Astrocyte (in vitro differentiated cells and primary cell): Measurements from ENCODE around the gene COL9A2. TPM values are rescaled to one million over a fixed set of nuclear protein-coding genes. Genes with fewer than 3 reads are reported as not detected.

Source experiments
- DNase-seq: peaks from one replicate; pipeline ENCODE4 v3.0.0-alpha.2; 2010; ENCODE audit warnings: low read depth
- FAIRE-seq: peaks from 2 replicates; lab custom pipeline; 2011; peaks lifted over from hg19 to GRCh38; lab: Jason Lieb, UNC
- H2AFZ ChIP-seq: 2 replicates; pipeline ENCODE4 v1.6.0; 2012; ENCODE audit warnings: low read depth, low read length, inconsistent platforms
- H3K27ac ChIP-seq: 2 replicates; pipeline ENCODE4 v1.5.1; 2011; ENCODE audit warnings: low read depth, low read length, inconsistent platforms
- H3K27me3 ChIP-seq: 2 replicates; pipeline ENCODE4 v1.6.0; 2011; ENCODE audit warnings: low read length, inconsistent platforms; ENCODE audit not compliant: insufficient read depth
- H3K36me3 ChIP-seq: 2 replicates; pipeline ENCODE4 v1.5.1; 2011; ENCODE audit warnings: low read length, inconsistent platforms; ENCODE audit not compliant: insufficient read depth
- H3K4me1 ChIP-seq: 2 replicates; pipeline ENCODE4 v1.5.1; 2011; ENCODE audit warnings: low read length, inconsistent platforms; ENCODE audit not compliant: insufficient read depth
- H3K4me2 ChIP-seq: 2 replicates; pipeline ENCODE4 v1.6.0; 2012; ENCODE audit warnings: low read length, inconsistent platforms
- H3K4me3 ChIP-seq: 2 replicates; pipeline ENCODE4 v1.5.1; 2011; ENCODE audit warnings: low read depth, mild to moderate bottlenecking, low read length, inconsistent platforms; ENCODE audit not compliant: insufficient read depth
- H3K79me2 ChIP-seq: 2 replicates; pipeline ENCODE4 v1.6.0; 2012; ENCODE audit warnings: mild to moderate bottlenecking, low read length, inconsistent platforms; ENCODE audit not compliant: insufficient read depth
- H3K9ac ChIP-seq: 2 replicates; pipeline ENCODE4 v1.6.0; 2012; ENCODE audit warnings: mild to moderate bottlenecking, low read length, inconsistent platforms
- H3K9me3 ChIP-seq: 2 replicates; pipeline ENCODE4 v1.5.1; 2012; ENCODE audit warnings: low read depth, mild to moderate bottlenecking, low read length, inconsistent platforms; ENCODE audit not compliant: insufficient read depth
- H4K20me1 ChIP-seq: 2 replicates; pipeline ENCODE4 v1.6.0; 2012; ENCODE audit warnings: low read length, inconsistent platforms; ENCODE audit not compliant: insufficient read depth
- H3K27ac Mint-ChIP-seq: one replicate; pipeline ENCODE4 v1.8.0; 2021; ENCODE audit warnings: mild to moderate bottlenecking, mixed read lengths; ENCODE audit not compliant: unreplicated experiment
- H3K27me3 Mint-ChIP-seq: one replicate; pipeline ENCODE4 v1.8.0; 2021; ENCODE audit warnings: low read depth, mixed read lengths; ENCODE audit not compliant: unreplicated experiment
- H3K36me3 Mint-ChIP-seq: one replicate; pipeline ENCODE4 v1.8.0; 2021; ENCODE audit warnings: low read depth, mixed read lengths; ENCODE audit not compliant: unreplicated experiment
- H3K4me1 Mint-ChIP-seq: one replicate; pipeline ENCODE4 v1.8.0; 2021; ENCODE audit warnings: low read depth, mixed read lengths; ENCODE audit not compliant: unreplicated experiment
- H3K4me3 Mint-ChIP-seq: one replicate; pipeline ENCODE4 v1.8.0; 2021; ENCODE audit warnings: mild to moderate bottlenecking, moderate library complexity, mixed read lengths; ENCODE audit not compliant: unreplicated experiment
- H3K9me3 Mint-ChIP-seq: one replicate; pipeline ENCODE4 v1.8.0; 2021; ENCODE audit warnings: mild to moderate bottlenecking, mixed read lengths; ENCODE audit not compliant: unreplicated experiment
- CTCF ChIP-seq: IDR thresholded peaks from 2 replicates; pipeline ENCODE4 v1.5.1; 2011; ENCODE audit warnings: low read depth, mild to moderate bottlenecking, inconsistent platforms, low read length, moderate library complexity; ENCODE audit not compliant: insufficient read depth
- EZH2 ChIP-seq: IDR thresholded peaks from 2 replicates; pipeline ENCODE4 v1.6.1; 2012; ENCODE audit warnings: mild to moderate bottlenecking, low read length, inconsistent platforms; ENCODE audit not compliant: insufficient read depth
- total RNA-seq: library from RNA; stranded (reverse); gene quantifications from 2 replicates; pipeline ENCODE4 v1.2.1, GENCODE V29; 2021

COL9A2 gene
- total RNA-seq, 1 donor from 2014 or later, result 2.1 TPM

- TF ChIP-seq EZH2 (no peak), CTCF (no peak)
- H3K4me3 ChIP-seq, result no peak overlapping the region
- no peaks in the 10 kb centered on the region for H3K36me3 ChIP-seq
- peaks cover 3% of the 10 kb centered on the region for H3K9me3 ChIP-seq
- H4K20me1 ChIP-seq, result no peaks in the 10 kb centered on the region
- H3K9me3 Mint-ChIP-seq, result peaks cover 13% of the 10 kb centered on the region
- H3K27me3 ChIP-seq, result no peaks in the 10 kb centered on the region
- H3K36me3 Mint-ChIP-seq, result no peaks in the 10 kb centered on the region
- no peak overlapping the region for H3K4me2 ChIP-seq
- H3K27ac Mint-ChIP-seq, result no peak overlapping the region
- no peaks in the 10 kb centered on the region for H3K4me1 Mint-ChIP-seq
- H2AFZ ChIP-seq, result no peak overlapping the region
- no peak overlapping the region for H3K4me3 Mint-ChIP-seq
- no peaks in the 10 kb centered on the region for H3K79me2 ChIP-seq
- H3K27ac ChIP-seq, result no peak overlapping the region
- peaks cover 2% of the 10 kb centered on the region for H3K27me3 Mint-ChIP-seq
- DNase-seq (peak; percentile 41), FAIRE-seq (no peak)
- no peak overlapping the region for H3K9ac ChIP-seq
- H3K4me1 ChIP-seq, result no peaks in the 10 kb centered on the region
Measured at GRCh38 chr1:40362699-40363098, 45.6 kb upstream of the COL9A2 start.

GRCh38 chr1:40362199-40362598, 45.1 kb upstream of the COL9A2 start:
- DNase-seq, result no peak
- H3K4me3 Mint-ChIP-seq, result no peak overlapping the region
- H2AFZ ChIP-seq, result no peak overlapping the region
- FAIRE-seq, result no peak
- H3K9ac ChIP-seq, result no peak overlapping the region
- H3K9me3 Mint-ChIP-seq, result peaks cover 17% of the 10 kb centered on the region
- no peaks in the 10 kb centered on the region for H3K4me1 ChIP-seq
- H3K9me3 ChIP-seq, result peaks cover 3% of the 10 kb centered on the region
- H3K79me2 ChIP-seq, result no peaks in the 10 kb centered on the region
- no peaks in the 10 kb centered on the region for H3K4me1 Mint-ChIP-seq
- H3K4me3 ChIP-seq, result no peak overlapping the region
- peaks cover 2% of the 10 kb centered on the region for H3K27me3 Mint-ChIP-seq
- no peak overlapping the region for H3K27ac ChIP-seq
- no peaks in the 10 kb centered on the region for H3K36me3 ChIP-seq
- H3K36me3 Mint-ChIP-seq, result no peaks in the 10 kb centered on the region
- no peak overlapping the region for H3K27ac Mint-ChIP-seq
- no peaks in the 10 kb centered on the region for H3K27me3 ChIP-seq
- TF ChIP-seq CTCF, result no peak
- no peak for TF ChIP-seq EZH2
- no peak overlapping the region for H3K4me2 ChIP-seq
- no peaks in the 10 kb centered on the region for H4K20me1 ChIP-seq

- no peak for TF ChIP-seq EZH2
- TF ChIP-seq CTCF, result no peak
- Mint-ChIP-seq H3K27ac (no peak overlapping the region), H3K27me3 (peaks cover 2% of the 10 kb centered on the region), H3K9me3 (peaks cover 22% of the 10 kb centered on the region), H3K4me1 (no peaks in the 10 kb centered on the region), H3K4me3 (no peak overlapping the region), H3K36me3 (no peaks in the 10 kb centered on the region)
- H3K27me3 ChIP-seq, result no peaks in the 10 kb centered on the region
- no peaks in the 10 kb centered on the region for H4K20me1 ChIP-seq
- H3K4me2 ChIP-seq, result no peak overlapping the region
- peaks cover 3% of the 10 kb centered on the region for H3K9me3 ChIP-seq
- no peak overlapping the region for H3K4me3 ChIP-seq
- DNase-seq (no peak), FAIRE-seq (no peak)
- no peak overlapping the region for H3K27ac ChIP-seq
- no peak overlapping the region for H3K9ac ChIP-seq
- no peak overlapping the region for H2AFZ ChIP-seq
- no peaks in the 10 kb centered on the region for H3K36me3 ChIP-seq
- H3K4me1 ChIP-seq, result no peaks in the 10 kb centered on the region
- no peaks in the 10 kb centered on the region for H3K79me2 ChIP-seq
Measured at GRCh38 chr1:40361637-40362036, 44.6 kb upstream of the COL9A2 start.
